ENCODE measurements around the gene APCDD1L.

- TF ChIP-seq GATA3 (IDR thresholded peaks at IDR 0.05; ENCODE audit: low read depth, low read length) (no peak), GATA2 (IDR thresholded peaks at IDR 0.05; ENCODE audit: low read depth, low read length) (no peak)
Observed at GRCh38 chr20:58416835-58417234, 98.4 kb downstream of the APCDD1L start.
